Adrenal gland (tissue), 12 donors: ENCODE data around the gene ARL6. TPM values are rescaled to one million over a fixed set of nuclear protein-coding genes. Genes with fewer than 3 reads are reported as not detected.

ENCODE experiments used
- DNase-seq, 7 donors: peaks; one replicate each; pipeline ENCODE4 v3.0.0-alpha.2; 2019 to 2020
- H3K27ac ChIP-seq, 5 donors: fragments of 200-600 bp; sonication (generic) in 4 of 5; 1 replicate in 3 of 5; 2 replicates in 2 of 5; pipeline versions ENCODE4 v1.5.1 to v1.8.0; 2016 to 2020; ENCODE audit warnings: mild to moderate bottlenecking in 1 of 5
- H3K27me3 ChIP-seq: fragments of 200-600 bp; 2 replicates; pipeline ENCODE4 v1.8.0; 2021
- H3K36me3 ChIP-seq, 2 donors: fragments of 200-600 bp; replicated peaks in 1 of 2; 1 replicate in 1 of 2; 2 replicates in 1 of 2; pipeline versions ENCODE4 v1.5.1 to v1.8.0; 2018 to 2022
- H3K4me1 ChIP-seq, 2 donors: fragments of 200-600 bp; replicated peaks in 1 of 2; 1 replicate in 1 of 2; 2 replicates in 1 of 2; pipeline versions ENCODE4 v1.5.1 to v1.8.0; 2018 to 2021
- H3K4me3 ChIP-seq, 4 donors: fragments of 200-600 bp; sonication (generic) in 3 of 4; one replicate each; pipeline ENCODE4 v1.5.1; 2016 to 2018
- H3K9me3 ChIP-seq, 3 donors: fragments of 200-600 bp; sonication (generic) in 1 of 3; replicated peaks in 1 of 3; 1 replicate in 2 of 3; 2 replicates in 1 of 3; pipeline versions ENCODE4 v1.5.1 to v1.8.0; 2016 to 2021
- CTCF ChIP-seq, 6 experiments: fragments of 450-650 bp in 4 of 6; fragments of 200-600 bp in 2 of 6; sonication (generic) in 1 of 6; IDR thresholded peaks; 1 replicate in 5 of 6; 2 replicates in 1 of 6; pipeline versions ENCODE4 v1.5.1 to v1.8.0; 2016 to 2021; ENCODE audit warnings: antibody characterized with exemption in 6 of 6, mild to moderate bottlenecking in 2 of 6, moderate library complexity in 1 of 6
- POLR2A ChIP-seq, 2 donors: fragments of 450-650 bp; IDR thresholded peaks; one replicate each; pipeline ENCODE4 v1.6.1; 2017; ENCODE audit warnings: antibody characterized with exemption in 2 of 2, mild to moderate bottlenecking in 2 of 2, moderate library complexity in 1 of 2
- WGBS, 4 donors: extraction: QIAGEN DNeasy Blood & Tissue Kit in 2 of 4; methylation state at CpG; one replicate each; pipeline versions ENCODE4 v1.1.5 to v1.1.7; 2013 to 2017; 5-methylcytosine and 5-hydroxymethylcytosine counted together
- intact Hi-C, 2 donors: fragments of 100-400 bp; cut with DNase I; formaldehyde crosslinking; loops; one replicate each; pipeline versions ENCODE4 v1.14.1 to v1.15.0; 2022 to 2023
- polyA plus RNA-seq, 3 donors: library from polyadenylated mRNA; stranded (reverse); fragments of 200-250 nt in 2 of 3; fragments of 350-450 nt in 1 of 3; fragmentation: Illumina TruSeq in 1 of 3; extraction: RNeasy Lipid Tissue Mini Kit (QIAGEN cat#74804) in 1 of 3; gene quantifications; one replicate each; pipeline ENCODE4 v1.2.3, GENCODE V29; 2013 to 2014
- total RNA-seq, 9 donors: library from RNA; depleted of rRNA in 4 of 9; stranded (reverse); fragments of >200 nt in 4 of 9; fragments of 120-200 nt in 1 of 9; fragmentation: NEBNext Ultra II Directional in 1 of 9; extraction: Animal tissue kit (Norgen Biotek cat#: 25700) in 1 of 9; gene quantifications; one replicate each; pipeline versions ENCODE4 v1.1.0 to v1.2.4, GENCODE V29; 2013 to 2023
- donor health status: healthy with polysubstance abuse.
- donor health status: Bipolar disorder and iron deficiency.
- donor health status: DM: yes; HTN: yes; CAD: no.
- donor health status: DM: no; HTN: no; CAD: no.
- donor health status: DM: no; HTN: no; CAD: no.
- donor health status: DM: yes; HTN: yes; CAD: no.

The ARL6 gene
- total and polyA plus RNA-seq, 12 donors = 3.1 to 9.9 (median 6.9) TPM

- WGBS, 4 donors = 90 to 96% (median 92%) methylated on average over 2 of the region's 2 CpGs
- TF ChIP-seq CTCF (IDR thresholded peaks at IDR 0.05) (no peak), POLR2A (IDR thresholded peaks at IDR 0.05) (no peak)
- no peak for DNase-seq
- Histone ChIP-seq H3K27me3 (no peaks in the 10 kb centered on the region), H3K4me3 (no peak overlapping the region), H3K27ac (no peak overlapping the region), H3K9me3 (no peaks in the 10 kb centered on the region), H3K4me1 (peaks cover 0 to 11% of the 10 kb centered on the region in 2 donors), H3K36me3 (no peaks in the 10 kb centered on the region)
- intact Hi-C loops = no loop called here
Observed at GRCh38 chr3:97839944-97840343, 75.4 kb downstream of the ARL6 start.

GRCh38 chr3:97841304-97841703, 76.7 kb downstream of the ARL6 start:
- Histone ChIP-seq H3K9me3 (no peaks in the 10 kb centered on the region), H3K4me3 (no peak overlapping the region), H3K27ac (no peak overlapping the region), H3K36me3 (no peaks in the 10 kb centered on the region), H3K27me3 (no peaks in the 10 kb centered on the region), H3K4me1 (peaks cover 0 to 11% of the 10 kb centered on the region in 2 donors)
- WGBS, 4 donors = 96 to 97% (median 96%) methylated on average over 8 of the region's 8 CpGs
- DNase-seq = no peak
- TF ChIP-seq CTCF (IDR thresholded peaks at IDR 0.05) (no peak), POLR2A (IDR thresholded peaks at IDR 0.05) (no peak)
- intact Hi-C loops = no loop called here

- H3K9me3 ChIP-seq = no peaks in the 10 kb centered on the region
- H3K4me1 ChIP-seq = peaks cover 0 to 11% of the 10 kb centered on the region in 2 donors
- intact Hi-C loops = no loop called here
- no peak overlapping the region for H3K4me3 ChIP-seq
- no peak for DNase-seq
- H3K36me3 ChIP-seq = no peaks in the 10 kb centered on the region
- TF ChIP-seq CTCF (IDR thresholded peaks at IDR 0.05) (no peak), POLR2A (IDR thresholded peaks at IDR 0.05) (no peak)
- no peak overlapping the region for H3K27ac ChIP-seq
- 94 to 96% (median 95%) methylated on average over 3 of the region's 3 CpGs for WGBS, 4 donors
- no peaks in the 10 kb centered on the region for H3K27me3 ChIP-seq
Observed at GRCh38 chr3:97841956-97842355, 77.4 kb downstream of the ARL6 start.

GRCh38 chr3:97848779-97849178, 84.2 kb downstream of the ARL6 start:
- no peak overlapping the region for H3K4me3 ChIP-seq
- DNase-seq = no peak
- H3K27me3 ChIP-seq = no peaks in the 10 kb centered on the region
- intact Hi-C loops = no loop called here
- no peaks in the 10 kb centered on the region for H3K36me3 ChIP-seq
- TF ChIP-seq POLR2A (IDR thresholded peaks at IDR 0.05) (no peak), CTCF (IDR thresholded peaks at IDR 0.05) (no peak)
- H3K27ac ChIP-seq = no peak overlapping the region
- H3K9me3 ChIP-seq = no peaks in the 10 kb centered on the region
- H3K4me1 ChIP-seq = no peaks in the 10 kb centered on the region
- 89 to 93% (median 92%) methylated on average over 3 of the region's 3 CpGs for WGBS, 4 donors

Other genes starting within 250 kb of the ARL6 start
- gene CRYBG3, start 57.3 kb downstream of the ARL6 start, total RNA-seq = 10 to 100 TPM in 8 of 9 donors, 1 to 10 TPM in 1; 6.0 to 25.0 (median 13.6) TPM
- 1 to 10 TPM; 2.7 to 8.3 (median 3.1) TPM for gene CRYBG3, start 57.3 kb downstream of the ARL6 start, polyA plus RNA-seq
- 10 to 100 TPM in 8 of 9 donors, 1 to 10 TPM in 1; 8.4 to 31.2 (median 19.7) TPM for gene RIOX2, start 207.7 kb downstream of the ARL6 start, total RNA-seq
- gene RIOX2, start 207.7 kb downstream of the ARL6 start, polyA plus RNA-seq = 10 to 100 TPM in 2 of 3 donors, 1 to 10 TPM in 1; 10.0 to 48.0 (median 12.8) TPM